Mammary epithelial cell (primary cell): ENCODE measurements around the gene RGS18.

Experiments
- CTCF ChIP-seq, 2 donors: IDR thresholded peaks in 1 of 2; conservative IDR thresholded peaks in 1 of 2; 2 replicates each; pipeline ENCODE4 v1.5.1; 2011 to 2012; ENCODE audit warnings: inconsistent platforms in 2 of 2, low read length in 2 of 2, mild to moderate bottlenecking in 2 of 2, control low read depth in 1 of 2, low read depth in 1 of 2; ENCODE audit not compliant: insufficient read depth in 1 of 2; ENCODE audit errors: extremely low read depth in 1 of 2
- EZH2 ChIP-seq: IDR thresholded peaks from 2 replicates; pipeline ENCODE4 v1.6.1; 2012; ENCODE audit warnings: low read length, inconsistent platforms, borderline replicate concordance

DNA sequence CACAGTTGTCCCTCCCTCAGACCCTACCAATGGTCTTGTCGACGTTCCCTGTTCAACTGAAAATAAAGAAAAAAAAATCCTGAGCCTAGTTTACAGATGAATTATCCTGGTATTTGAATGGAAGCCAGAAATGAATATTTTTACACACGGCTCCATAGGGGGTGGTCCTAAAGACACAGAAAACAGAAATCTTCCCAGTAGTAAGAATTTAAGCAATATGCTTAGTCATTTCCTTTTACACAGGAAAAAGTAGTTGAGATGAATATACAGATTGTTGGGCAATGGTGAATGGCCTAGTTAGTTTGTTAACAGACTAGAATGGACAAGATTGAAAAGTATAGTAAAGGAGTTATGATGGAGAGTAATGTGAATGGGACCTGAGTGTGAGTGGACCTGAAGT, 67.4 kb downstream of the RGS18 start:
- TF ChIP-seq CTCF (conservative IDR thresholded peaks at IDR 0.05 in 1 of 2, IDR thresholded peaks at IDR 0.05 in 1 of 2; ENCODE audit: extremely low read depth in 1 of 2, insufficient read depth in 1 of 2, low read depth in 1 of 2, low read length in 2 of 2) (no peak), EZH2 (no peak)
